Islet precursor cell (in vitro differentiated cells): ENCODE results near the gene ACBD6.

Experiments
- DNase-seq: peaks from one replicate; pipeline ENCODE4 v3.0.0-alpha.2; 2018

The ACBD6 gene

GRCh38 chr1:180266275-180267210, 235.8 kb downstream of the ACBD6 start:
- peak; percentile 51 for DNase-seq

GRCh38 chr1:180265871-180266270, 236.5 kb downstream of the ACBD6 start:
- peak; percentile 44 for DNase-seq

- no peak for DNase-seq
Measured at GRCh38 chr1:180265201-180265600, 237.2 kb downstream of the ACBD6 start.

GRCh38 chr1:180264595-180264994, 237.8 kb downstream of the ACBD6 start:
- DNase-seq, result peak; percentile 37

GRCh38 chr1:180262628-180263488, 239.5 kb downstream of the ACBD6 start:
- DNase-seq, result peak; percentile 23

DNA sequence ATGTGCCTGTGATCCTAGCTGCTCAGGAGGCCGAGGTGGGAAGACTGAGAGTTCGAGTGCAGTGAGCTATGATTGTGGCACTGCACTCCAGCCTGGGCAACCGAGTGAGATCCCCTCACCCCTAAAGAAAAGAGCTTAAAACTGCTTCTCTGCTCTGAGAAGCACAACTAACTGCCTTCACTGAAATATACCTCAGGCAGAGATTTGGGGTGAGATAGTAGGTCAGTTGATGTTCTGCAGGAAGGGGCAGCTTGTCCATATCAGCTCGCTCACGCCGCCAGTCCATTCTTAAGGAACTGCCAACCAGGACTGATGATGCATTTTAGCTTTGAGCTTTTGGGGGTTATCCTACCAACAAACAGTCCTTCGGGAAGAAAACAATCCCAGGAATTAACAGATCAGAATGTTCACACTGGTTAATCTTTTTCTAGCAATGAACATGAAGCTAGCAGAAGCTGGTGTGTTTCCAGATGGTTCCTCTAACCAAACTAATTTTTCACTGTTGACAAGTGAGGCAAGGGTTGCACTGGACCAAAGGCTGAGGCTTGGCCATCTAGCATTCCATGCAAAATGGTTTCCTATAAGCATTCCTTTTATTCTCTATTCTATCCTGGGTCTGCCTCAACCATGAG, 240.7 kb downstream of the ACBD6 start:
- no peak for DNase-seq

GRCh38 chr1:180261030-180261429, 241.3 kb downstream of the ACBD6 start:
- no peak for DNase-seq

DNA sequence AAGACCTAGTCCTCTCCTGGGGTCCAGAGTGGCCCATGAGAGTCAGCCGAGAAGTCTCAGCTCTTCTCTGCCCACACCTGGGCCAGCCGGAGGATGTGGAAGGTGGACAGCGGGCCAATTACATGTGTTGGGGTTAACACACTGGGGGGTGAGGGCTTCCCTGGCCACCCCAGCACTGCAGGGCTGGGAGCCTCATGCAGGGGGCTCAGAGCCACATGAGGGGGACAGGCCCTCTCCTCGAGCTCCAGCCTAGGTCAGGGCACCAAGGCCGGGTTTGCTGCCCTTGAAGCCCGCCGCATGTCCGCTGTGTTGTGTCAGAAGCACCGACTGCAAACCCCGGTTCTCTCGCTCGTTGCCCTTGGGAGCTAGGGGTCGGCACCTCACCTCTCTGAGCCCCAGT, 241.8 kb downstream of the ACBD6 start:
- DNase-seq, result no peak

GRCh38 chr1:180259431-180260338, 242.7 kb downstream of the ACBD6 start:
- DNase-seq, result no peak

DNA sequence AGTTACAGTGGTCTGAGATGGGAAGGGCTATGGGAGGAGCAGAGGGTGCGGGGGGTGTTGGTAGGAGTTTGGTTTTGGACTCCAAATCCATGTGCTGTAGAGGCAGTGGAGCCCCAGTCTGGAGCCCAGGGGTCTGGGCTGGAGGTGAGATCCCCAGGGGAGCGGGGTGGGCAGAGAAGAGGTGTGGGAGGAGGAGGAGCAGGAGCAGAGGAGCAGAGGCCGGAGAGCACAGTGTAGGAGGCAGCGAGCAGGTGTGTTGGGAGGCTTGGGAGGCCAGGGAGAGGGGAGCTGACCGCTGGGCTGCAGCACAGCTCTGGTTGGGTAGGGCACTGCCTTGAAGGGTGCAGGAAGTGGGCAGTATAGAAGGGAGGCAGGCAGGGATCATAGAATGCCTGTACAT, 243.4 kb downstream of the ACBD6 start:
- DNase-seq, result no peak

- no peak for DNase-seq
Measured at GRCh38 chr1:180258290-180258689, 244.1 kb downstream of the ACBD6 start.

DNA sequence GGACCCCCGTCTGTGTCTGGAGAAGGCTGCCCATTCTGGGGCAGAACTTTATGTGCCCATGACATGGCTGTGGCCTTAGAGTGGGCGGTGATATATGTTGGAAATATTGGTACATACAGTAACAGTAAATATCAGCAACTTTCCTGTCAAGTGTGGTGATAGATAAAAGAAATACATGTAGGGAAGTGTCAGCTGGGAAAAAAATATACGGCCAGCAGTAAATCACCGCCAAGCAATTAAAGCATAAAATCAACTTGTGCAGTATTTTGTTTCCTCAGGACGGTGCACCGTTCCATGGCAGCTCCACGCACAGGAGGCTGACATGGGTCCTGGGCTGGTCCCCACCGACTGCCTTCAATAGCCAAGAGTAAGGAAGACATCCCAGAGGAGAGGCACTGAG, 244.9 kb downstream of the ACBD6 start:
- DNase-seq, result no peak

GRCh38 chr1:180257028-180257386, 245.4 kb downstream of the ACBD6 start:
- DNase-seq, result peak; percentile 43

GRCh38 chr1:180256341-180257027, 245.9 kb downstream of the ACBD6 start:
- DNase-seq, result peak; percentile 51

DNA sequence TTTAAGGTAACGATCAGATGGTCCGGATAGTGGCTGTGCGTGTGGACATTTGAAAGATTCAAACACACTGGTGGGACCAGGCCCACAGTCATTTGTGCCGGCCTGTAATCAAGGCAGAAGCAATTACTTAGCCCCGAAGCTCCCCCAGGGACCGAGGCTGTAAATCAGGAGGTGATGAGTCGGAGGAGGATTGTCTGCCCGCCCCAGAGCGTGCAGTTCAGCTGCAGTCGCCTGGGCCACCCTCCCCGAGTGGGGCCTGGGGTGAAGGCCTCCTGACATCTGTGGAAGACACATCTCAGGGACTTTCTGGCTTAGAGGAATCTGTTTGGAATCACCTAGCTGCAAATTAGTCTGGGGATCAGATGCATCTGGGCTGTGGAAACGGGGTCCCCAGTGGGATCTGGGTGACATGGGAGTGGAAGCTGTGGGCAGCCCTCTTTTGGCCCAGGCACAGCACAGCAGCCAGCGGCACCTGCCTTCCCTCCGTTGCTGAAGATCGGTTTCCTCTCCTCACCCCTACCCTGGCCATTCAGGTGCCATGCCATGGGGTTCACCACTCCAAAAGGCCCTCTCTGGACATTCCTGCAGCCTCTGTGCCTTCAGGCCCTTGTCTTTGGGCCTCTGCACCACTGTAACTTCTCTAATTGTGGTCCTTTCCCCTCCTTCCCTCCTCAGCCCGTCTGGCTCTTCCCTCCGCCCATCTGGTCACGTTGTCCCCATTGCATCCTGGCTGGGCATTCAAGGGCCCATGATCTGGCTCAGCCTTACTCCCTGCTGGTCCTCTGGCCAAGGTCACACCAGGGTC, 246.6 kb downstream of the ACBD6 start:
- peak; percentile 70 for DNase-seq

- DNase-seq, result peak; percentile 48
Measured at GRCh38 chr1:180254854-180255253, 247.5 kb downstream of the ACBD6 start.

DNA sequence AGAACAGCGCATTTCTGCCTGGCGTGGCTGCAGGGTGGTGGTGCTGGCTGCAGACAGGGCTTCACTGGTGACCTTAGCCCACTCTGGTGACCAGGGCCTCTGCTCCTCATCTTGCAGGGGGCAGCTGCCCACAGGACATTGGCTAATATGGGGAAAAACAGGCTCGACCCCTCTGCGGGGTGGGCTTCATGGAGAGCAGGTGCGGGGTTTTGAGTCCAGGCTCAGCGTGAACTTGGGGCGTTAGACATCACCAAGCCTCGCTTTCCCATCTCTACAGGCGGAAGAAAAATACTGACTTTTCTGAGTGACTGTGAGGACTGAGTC, 247.9 kb downstream of the ACBD6 start:
- DNase-seq, result no peak

- no peak for DNase-seq
Measured at GRCh38 chr1:180253585-180254495, 248.5 kb downstream of the ACBD6 start.

DNA sequence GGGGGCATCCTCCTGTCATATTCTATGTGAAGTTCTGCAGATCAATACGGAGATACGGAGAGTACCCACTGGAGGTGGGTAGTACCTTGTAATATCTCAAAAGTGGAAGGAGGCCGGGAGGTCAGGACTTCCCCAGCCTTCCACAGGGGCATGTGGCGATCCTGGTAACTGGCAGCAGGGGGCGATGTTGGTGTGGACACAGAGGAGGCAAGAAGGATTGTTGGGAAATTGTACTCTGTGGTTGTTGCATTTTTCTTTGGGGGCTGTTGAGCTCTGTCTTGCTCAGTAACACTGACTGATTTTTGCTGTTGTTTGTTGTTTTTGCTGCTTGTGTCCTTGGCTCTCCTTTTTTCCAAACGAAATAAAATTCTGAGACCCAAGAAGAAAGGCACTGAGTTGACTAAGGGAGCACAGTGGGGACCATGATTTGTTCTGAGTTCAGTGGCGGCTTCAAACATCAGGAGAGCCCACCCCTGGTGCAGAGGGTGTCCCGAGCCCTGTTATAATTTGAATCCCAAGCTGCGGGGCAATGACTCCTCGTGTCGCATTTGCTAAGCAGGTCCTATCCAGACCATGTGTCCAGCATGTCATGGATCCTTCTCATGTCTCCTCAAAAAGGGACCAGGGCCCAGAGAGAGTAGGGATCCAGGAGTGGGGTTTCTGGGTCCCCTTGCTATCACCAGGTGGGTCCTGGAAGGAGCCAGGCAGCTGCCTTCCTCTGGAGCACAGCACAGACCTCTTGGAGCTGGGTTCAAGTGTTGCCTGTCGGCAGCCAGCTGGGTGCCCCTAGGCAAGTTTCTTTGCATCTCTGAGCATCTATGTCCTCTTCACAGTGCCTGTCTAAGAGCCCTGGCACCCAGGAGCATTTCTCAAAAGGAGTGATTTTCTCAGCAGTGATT, 249.5 kb downstream of the ACBD6 start:
- DNase-seq, result peak; percentile 87
